GM21447 (cell line): ENCODE data around the gene NOTCH3.

ENCODE experiments used
- ATAC-seq: cut with Tn5 transposase; IDR thresholded peaks from one replicate; pipeline ENCODE4 v1.9.1; 2021; ENCODE audit not compliant: unreplicated experiment

NOTCH3 gene

DNA sequence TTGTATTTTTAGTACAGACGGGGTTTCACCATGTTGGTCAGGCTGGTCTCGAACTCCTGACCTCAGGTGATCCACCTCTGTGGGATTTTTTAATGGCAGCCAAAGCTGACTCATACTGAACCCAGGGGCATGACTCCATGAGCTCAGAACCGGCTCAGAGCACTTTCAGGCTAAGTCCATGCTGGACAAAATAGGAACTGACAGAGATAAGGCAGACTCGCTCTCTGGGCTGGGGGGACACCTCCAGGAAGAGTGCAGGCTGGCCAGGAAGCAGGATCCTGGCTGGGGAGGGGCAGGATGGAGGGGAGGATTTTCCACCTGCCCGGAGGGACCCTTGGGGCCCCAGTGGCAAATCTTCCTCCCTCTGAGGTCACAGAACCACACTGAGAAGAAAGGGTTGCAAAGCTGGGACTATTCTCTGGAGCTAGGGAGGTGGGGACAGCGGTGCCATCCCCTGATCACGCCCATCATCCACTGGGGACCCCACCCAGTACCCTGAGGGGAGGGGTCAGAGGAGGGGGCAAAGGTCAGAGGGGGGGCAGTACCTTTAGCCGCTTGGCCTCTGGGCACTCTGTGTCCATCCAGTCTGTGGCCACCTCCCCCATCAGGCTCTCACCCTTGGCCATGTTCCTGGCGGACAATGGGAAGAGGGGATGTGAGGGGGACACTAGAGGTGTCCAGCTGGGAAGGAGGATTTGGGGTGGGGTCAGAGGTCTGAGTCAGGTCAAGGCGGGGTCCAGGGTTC lies 31.1 kb downstream of the NOTCH3 start:
- no peak for ATAC-seq

DNA sequence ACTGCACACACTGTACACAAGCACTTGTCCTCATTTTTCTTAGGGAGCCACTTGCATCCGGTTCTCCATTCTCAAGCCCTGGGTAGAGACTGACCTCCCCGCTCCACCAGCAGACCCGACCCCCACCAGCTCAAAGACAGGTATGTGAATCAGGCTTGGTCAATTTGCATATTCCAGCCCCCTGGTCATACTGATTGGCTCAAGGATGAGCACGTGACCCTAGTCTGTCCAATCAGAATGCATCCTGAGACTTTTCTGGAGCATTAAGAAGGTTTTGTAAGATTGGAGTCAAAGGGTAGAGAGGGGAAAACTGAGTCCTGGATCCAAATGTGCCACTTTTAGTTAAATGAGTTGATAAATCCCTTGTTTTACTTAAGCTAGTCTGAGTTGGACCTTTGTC lies 34.1 kb downstream of the NOTCH3 start:
- no peak for ATAC-seq

DNA sequence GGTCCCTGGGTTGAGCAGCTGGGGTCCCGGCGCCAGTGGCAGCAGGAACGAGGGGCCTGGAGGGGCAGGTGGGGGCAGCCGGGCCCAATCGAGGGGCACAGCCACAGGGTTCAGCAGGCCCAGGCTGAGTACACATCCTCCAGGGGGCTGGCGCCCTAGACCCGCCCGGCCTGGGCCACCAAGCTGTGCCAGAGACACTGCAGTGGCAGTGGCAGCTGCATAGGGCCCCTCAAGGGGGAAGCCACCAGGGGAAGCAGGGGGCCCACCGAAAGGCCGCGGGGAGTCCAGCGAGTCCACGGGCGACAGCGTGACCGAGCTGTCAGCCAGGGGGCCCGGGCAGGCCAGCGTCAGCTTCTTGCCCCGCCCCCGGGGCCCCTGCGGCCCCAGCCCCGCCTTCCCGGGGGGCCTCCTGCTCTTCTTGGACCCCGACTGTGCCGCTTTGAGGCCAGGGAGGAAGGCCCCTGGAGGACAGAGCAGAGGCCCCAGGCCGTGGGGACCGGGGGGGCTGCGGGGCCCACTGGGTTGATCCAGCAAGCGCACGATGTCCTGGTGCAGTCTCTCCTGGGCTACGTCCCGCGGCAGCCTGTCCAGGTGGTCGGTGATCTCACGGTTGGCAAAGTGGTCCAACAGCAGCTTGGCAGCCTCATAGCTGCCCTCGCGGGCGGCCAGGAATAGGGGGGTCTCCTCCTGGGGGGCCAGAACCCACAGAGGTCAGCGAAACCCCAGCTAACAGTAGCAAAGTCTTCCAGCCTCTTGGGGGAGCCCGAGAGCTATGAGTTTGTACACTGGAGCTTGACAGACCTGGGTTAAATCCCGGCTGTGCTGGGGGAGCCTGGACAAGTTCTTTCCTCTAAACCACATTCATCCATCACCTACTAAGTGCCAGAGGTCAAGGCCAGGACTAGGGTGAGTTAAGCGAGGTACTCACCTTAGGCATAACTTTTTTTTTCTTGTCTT lies 39.5 kb downstream of the NOTCH3 start:
- no peak for ATAC-seq

DNA sequence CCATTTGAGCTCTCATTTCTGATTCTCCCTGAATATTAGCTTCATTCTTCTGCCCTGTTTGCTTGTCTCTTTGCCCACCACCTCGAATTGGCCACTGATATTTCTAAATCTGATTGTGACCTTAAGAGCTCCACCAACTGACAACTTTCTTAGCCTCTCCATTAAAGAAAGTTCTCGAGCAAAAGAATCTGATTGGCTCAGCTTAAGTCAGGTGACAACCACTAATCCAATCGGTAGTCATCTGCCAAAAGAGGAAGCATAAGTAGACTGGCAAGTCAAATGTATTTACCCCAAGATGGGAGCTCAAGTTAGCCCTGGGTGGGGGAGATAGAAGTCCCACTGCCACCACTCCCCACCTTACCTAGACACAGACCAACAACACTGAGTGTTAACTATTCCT lies 41.5 kb downstream of the NOTCH3 start:
- no peak for ATAC-seq

DNA sequence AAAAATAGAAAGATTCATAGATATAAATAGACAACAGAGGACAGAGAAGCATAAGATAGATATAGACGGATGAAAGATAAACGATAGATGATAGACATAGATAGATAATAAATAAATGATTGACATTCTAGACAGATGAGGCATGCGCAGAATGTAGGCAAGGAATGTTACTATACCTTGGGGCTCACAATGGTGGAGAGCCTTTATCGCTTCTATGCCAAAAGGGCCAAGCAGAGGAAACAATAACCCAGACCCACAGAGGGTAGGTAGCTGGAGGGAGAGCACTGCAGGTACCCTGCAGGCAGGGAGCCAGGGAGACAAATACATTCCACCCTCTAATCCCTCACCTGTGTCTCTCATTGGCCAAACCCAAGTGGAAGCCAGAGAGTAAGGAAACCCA lies 44.4 kb downstream of the NOTCH3 start:
- ATAC-seq: no peak

DNA sequence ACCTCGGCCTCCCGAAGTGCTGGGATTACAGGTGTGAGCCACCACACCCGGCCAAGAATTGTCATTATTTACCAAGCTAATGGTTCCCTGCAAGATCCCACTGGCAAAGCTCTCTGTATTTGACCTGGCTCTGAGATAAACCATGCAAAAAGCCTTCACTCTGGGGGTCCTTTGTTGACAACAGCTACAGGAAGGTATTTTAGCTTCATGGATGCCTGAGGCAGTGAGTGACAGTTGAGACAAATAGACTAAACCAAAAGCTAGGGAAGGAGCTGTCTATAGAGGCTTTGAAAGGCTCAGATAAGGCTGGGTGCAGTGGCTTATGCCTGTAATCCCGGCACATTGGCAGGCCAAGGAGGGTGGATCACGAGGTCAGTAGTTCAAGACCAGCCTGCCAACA lies 45.5 kb downstream of the NOTCH3 start:
- no peak for ATAC-seq

DNA sequence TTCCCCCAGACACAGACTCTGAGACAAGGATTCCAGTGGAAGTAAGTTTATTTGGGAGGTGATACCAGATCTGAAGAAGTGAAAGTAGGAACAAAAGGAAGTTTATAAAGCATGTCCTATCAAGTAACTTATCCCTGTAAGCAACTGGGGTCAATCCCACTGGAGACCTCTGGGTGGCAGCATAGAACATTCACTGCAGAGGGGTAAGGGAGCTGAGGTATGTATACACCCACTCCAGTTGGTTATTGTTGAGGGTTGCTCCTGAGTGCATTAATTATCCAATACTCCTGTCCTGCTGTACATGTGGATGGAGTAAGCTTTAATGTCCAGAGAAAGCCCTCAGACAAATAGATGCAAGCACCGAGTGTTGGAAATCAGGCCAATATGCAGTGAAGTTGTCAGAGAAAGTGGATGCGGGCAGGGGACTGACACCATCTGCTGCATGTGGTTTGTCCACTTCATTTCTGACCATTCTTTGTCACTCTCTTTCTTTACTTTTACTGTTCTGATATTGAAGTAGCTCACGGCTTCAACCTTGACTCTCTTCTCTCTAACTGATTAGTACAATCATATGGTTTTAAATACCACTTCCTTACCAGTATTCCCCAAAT lies 46.7 kb downstream of the NOTCH3 start:
- ATAC-seq: no peak

DNA sequence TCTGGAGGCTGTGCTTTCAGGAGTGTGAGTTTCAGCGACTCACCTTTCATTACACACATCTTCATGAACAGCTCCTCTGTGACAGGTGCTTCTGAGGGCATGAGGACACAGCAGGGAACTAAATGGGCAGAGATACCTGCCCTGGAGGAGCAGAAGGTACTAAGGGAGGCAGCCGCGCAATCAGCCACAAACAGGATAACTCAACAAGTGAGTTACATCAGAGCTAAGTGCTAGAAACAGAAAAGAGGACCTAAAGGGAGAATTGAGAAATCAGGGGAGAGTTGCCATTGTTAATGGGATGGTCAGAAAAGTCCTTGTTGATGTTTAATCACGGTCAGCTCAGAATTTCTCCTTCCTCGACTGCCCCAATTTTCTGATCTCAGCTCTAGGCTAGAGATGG lies 51.1 kb downstream of the NOTCH3 start:
- no peak for ATAC-seq

DNA sequence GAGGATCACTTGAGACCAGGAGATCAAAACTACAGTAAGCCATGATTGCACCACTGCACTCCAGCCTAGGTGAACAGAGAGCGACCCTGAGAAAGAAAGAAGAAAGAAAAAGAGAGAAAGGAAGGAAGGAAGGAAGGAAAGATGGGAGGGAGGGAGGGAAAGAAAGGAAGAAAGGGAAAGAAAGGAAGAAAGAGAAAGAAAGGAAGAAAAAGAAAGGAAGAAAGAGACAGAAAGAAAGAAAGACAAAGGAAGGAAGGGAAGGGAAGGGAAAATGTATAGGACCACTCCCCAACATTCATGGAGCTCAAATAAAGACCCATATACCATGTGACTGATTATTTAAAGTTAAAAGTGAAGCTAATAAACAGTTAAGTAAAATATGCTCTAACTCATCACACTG lies 53.7 kb downstream of the NOTCH3 start:
- ATAC-seq: no peak

DNA sequence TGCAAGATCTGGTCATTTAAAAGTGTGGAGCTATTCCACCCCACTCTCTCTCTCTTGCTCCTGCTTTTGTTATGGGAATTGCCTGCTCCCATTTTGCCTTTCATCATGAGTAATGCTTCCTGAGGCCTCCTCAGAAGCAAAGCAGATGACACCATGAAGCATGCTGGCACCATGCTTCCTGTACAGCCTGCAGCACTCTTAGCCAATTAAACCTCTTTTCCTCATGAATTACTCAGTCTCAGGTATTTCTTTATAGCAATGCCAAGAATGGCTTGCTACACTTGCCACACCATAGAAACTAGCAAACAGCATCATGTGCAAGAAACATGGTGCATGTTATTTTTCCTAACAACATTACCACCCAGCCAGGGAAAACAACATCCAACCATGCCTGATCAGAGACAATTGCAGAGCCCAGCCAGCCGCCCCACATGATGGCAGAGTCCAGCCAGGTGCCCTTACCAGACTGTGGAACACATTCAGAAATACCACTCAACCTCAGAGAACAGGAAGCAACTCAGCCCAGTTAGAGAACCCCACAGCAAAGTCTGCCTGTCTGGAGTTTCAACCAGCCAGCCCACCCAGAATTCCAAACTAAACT lies 56.6 kb downstream of the NOTCH3 start:
- ATAC-seq: no peak

DNA sequence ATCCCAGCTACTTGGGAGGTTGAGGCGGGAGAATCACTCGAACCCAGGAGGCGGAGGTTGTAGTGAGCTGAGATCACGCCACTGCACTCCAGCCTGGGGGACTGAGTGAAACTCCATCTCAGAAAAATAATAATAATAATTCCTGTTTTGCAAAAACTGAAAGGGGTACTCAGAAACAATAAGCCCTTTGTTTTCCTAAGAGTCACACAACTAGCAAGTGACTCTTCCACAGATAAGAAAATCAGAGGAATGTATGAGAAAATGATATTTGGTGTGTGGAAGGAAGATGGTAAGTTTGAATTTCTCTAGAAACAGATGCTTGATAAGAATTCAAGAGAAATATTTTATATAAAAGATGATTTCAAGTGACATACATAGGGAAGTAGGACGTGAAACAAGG lies 58.5 kb downstream of the NOTCH3 start:
- ATAC-seq: no peak

DNA sequence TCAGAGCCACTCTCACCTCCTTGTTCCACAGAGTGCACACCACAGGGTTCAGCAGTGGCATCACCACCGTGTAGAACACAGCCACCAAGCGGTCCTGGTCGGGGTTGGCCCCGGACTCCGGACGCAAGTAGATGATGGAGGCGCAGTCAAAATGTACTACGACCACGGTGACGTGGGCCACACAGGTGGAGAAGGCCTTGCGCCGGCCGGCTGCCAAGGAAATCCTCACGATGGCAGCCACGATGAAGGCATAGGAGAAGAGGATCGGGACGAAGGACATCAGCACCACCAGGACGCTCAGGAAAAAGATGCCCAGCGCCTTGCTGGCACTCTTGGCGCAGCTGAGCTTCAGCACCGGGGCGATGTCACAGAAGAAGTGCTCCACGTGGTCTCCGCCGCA lies 59.7 kb downstream of the NOTCH3 start:
- no peak for ATAC-seq

DNA sequence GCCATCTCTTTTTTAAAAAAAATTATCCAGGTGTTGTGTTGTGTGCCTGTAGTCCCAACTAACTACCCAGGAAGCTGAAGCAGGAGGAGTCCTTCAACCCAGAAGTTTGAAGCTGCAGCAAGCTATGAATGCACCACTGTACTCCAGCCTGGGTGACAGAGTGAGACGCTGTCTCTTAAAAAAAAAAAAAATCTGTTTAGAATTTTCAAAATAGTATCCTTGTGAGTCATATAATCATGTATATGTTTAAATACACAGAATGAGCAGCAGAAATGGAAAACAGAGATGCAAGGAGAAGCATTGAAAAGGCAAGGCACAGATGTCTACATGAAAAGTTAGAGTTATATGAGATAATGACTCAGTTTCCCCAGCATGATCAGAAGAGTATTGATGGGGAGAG lies 62.4 kb downstream of the NOTCH3 start:
- ATAC-seq: no peak

DNA sequence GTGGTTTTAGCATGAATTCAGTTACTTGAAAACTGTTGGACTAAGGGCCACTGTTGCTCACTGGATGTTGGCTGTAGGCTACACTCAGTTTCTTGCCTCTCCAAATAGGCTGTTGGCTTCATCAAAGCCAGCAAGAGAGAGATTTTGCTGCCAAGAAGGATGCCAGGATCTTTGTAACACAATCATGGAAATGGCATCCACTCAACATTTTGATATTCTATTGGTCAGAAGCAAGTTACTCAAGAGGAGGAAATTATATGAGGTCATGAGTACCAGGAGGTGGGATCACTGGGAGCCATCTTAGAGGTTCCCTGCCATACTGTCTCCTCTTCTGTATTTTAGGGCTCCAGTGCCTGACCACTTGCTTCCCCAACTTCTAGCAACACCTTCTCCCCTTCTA lies 63.0 kb downstream of the NOTCH3 start:
- no peak for ATAC-seq

DNA sequence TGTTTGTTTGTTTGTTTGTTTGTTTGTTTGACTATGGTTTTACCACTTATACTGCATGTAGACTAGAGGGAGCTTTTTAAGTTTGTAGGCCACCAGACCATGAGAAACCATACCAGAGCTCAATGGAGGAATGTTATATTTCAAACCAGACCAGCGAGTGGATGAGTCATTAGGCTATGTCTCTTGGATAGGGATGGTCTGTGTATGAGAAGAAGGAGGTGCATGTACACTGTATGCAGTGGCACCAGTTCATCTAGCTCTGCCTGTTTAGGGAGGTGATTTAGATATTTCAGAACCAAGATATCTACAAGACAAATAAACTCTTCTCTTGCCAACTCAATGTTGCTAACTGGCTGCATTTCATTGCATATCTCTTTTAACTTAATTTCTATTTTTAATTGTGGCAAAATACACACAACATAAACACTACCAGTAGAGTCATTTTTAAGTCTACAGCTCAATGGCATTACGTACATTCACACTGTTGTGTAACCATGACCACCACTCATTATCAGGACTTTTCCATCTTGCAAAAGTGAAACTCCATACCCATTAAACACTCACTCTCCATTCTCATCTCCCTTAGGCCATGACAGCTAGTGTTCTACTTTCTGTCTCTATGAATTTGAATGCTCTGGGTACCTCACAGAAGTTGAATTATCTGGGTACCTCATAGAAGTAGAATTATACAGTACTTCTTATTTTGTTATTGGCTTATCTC lies 64.4 kb downstream of the NOTCH3 start:
- no peak for ATAC-seq

DNA sequence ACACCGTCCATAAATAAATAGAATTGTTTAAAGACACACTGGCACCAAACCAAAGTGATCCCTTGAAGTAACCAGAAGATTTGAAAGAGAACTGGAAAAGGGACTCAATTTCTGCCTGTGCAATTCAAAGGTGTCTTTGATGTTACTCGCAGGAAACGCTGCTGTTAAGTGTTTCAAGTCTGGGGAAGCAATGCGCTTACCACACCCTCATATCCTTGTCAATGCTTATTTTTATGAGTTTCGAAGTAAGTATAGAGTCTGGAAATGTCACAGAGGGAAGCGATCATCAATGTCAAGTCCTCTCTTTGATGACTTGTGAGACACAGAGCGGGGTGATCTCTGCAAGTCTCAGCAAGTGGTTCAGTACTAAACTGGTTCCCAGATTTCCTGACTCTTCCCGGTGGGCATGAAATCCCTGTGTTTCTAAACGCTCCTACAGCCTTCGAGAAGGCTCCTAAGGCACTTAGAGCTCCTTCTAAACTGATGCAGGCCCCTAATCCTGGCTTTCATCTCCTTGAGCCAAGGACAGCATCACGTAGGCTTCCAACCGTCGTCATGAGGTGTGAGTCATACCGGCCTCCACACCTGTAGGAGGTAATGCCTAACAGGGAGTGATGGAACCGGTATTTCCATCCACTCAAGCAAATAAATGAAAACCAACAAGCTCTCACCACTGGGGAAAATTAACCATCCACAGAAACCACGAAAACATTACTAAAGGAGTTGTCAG lies 70.8 kb downstream of the NOTCH3 start:
- no peak for ATAC-seq

DNA sequence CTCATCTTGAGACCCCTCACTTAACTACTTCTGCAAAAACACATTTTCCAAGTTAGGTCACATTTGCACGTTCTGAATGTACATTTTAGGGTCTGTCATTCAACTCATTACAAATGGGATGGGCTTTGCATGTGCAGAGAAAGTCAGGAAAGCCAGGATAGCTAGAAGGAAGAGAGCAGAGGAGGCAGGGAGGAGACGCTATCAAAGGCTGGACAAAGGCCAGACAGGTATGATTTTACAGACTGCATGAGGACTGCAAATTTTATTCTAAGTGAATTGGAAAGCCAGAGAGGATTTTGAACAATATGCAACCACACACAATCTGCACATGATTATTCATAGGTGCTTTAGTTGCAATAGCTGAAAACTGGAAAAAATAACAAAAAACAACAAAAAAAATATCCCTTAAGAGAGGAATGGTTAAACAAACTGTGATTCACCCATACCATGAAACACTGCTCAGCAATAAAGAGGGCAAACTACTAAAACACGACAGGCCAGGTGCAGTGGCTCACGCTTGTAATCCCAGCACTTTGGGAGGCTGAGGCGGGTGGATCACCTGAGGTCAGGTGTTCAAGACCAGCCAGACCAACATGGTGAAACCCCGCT lies 72.5 kb downstream of the NOTCH3 start:
- ATAC-seq: no peak

DNA sequence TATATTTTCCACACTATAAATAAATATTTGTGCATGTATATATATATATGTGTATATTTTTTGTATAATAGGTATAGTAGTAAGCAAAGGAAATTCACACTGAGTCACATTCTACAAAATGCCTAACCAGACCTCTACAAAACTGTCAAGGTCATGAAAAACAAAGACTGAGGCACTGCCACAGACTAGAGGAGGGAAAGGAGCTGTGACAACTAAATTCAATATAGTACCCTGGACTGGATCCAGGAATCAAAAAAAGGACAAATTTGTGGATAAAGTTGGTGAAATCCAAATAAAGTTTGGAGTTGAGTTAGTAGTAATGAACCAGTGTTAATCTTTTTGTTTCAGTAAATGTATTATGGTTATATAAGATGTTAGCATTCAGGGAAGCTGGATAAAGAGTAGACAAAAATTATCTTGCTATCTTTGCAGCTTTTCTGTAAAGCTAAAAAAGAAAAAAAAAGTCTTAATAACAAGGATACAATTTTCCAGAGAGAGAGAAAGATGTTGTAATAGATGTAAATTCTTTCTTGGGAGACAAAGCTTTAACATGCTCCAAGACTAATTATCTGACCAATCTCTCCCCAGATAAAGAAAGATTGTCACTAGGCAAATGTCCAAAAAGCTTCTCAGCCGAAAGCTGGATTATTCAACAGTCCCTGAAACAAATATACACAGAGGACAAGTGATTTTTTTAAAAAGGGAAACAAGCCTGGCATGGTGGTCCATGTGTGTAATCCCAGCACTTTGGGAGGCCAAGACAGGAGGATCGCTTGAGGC lies 74.5 kb downstream of the NOTCH3 start:
- no peak for ATAC-seq
